Natural killer cell (primary cell): ENCODE measurements around the gene TMEM169. TPM values are rescaled to one million over a fixed set of nuclear protein-coding genes. Genes with fewer than 3 reads are reported as not detected.
A peak's percentile ranks its signal among the peaks of the same experiment; 100 is the strongest.

ENCODE experiments used
- ATAC-seq, 3 donors: fragments of 150-1000 bp in 2 of 3; fragments of 200-7000 bp in 1 of 3; cut with Tn5 transposase; 1 replicate in 1 of 3; 2 replicates in 2 of 3; pipeline ENCODE4 v1.10.0; 2021; ENCODE audit warnings: mild to moderate bottlenecking in 2 of 3, moderate library complexity in 2 of 3
- DNase-seq, 2 donors: peaks; one replicate each; pipeline versions ENCODE4 v3.0.0 to v3.0.0-alpha.2; 2013 to 2021; ENCODE audit warnings: mixed read lengths in 1 of 2
- H3K27ac ChIP-seq: one replicate; pipeline ENCODE4 v1.5.1; 2013; ENCODE audit warnings: mild to moderate bottlenecking, low read length
- H3K27me3 ChIP-seq: one replicate; pipeline ENCODE4 v1.6.1; 2013; ENCODE audit warnings: low read length; ENCODE audit not compliant: control insufficient read depth, insufficient read depth
- H3K36me3 ChIP-seq: one replicate; pipeline ENCODE4 v1.6.1; 2013; ENCODE audit warnings: low read length; ENCODE audit not compliant: control insufficient read depth, insufficient read depth
- H3K4me1 ChIP-seq: one replicate; pipeline ENCODE4 v1.6.1; 2013; ENCODE audit warnings: low read length; ENCODE audit not compliant: control insufficient read depth, insufficient read depth
- H3K4me3 ChIP-seq: one replicate; pipeline ENCODE4 v1.5.1; 2013; ENCODE audit warnings: low read length
- H3K9me3 ChIP-seq: one replicate; pipeline ENCODE4 v1.6.1; 2013; ENCODE audit warnings: low read length; ENCODE audit not compliant: control insufficient read depth, insufficient read depth
- H3K27ac Mint-ChIP-seq, 2 donors: one replicate each; pipeline ENCODE4 v1.8.0; 2022; ENCODE audit warnings: mild to moderate bottlenecking in 2 of 2, mixed read lengths in 2 of 2, moderate library complexity in 1 of 2
- H3K27me3 Mint-ChIP-seq, 2 donors: one replicate each; pipeline ENCODE4 v1.8.0; 2022; ENCODE audit warnings: low read depth in 2 of 2, mixed read lengths in 2 of 2
- H3K36me3 Mint-ChIP-seq: one replicate; pipeline ENCODE4 v1.8.0; 2022; ENCODE audit warnings: mixed read lengths
- H3K4me1 Mint-ChIP-seq, 2 donors: one replicate each; pipeline ENCODE4 v1.8.0; 2022; ENCODE audit warnings: mixed read lengths in 2 of 2
- H3K4me3 Mint-ChIP-seq: one replicate; pipeline ENCODE4 v1.8.0; 2022; ENCODE audit warnings: mild to moderate bottlenecking, moderate library complexity, mixed read lengths
- H3K9me3 Mint-ChIP-seq, 2 donors: one replicate each; pipeline ENCODE4 v1.8.0; 2022; ENCODE audit warnings: mixed read lengths in 2 of 2
- CTCF ChIP-seq: fragments of 200-600 bp; IDR thresholded peaks from one replicate; pipeline ENCODE4 v1.8.0; 2022; ENCODE audit warnings: antibody characterized with exemption
- WGBS: methylation state at CpG from one replicate; pipeline ENCODE4 v1.1.7; 2013; ENCODE audit warnings: missing lambda C conversion rate; ENCODE audit not compliant: insufficient coverage; 5-methylcytosine and 5-hydroxymethylcytosine counted together
- intact Hi-C: fragments of 100-400 bp; cut with micrococcal nuclease; formaldehyde crosslinking; loops from one replicate; pipeline ENCODE4 v1.14.2; 2022
- total RNA-seq, 4 donors: library from RNA; stranded (reverse); fragments of 120-200 nt in 1 of 4; gene quantifications; one replicate each; pipeline versions ENCODE4 v1.2.3 to v1.2.4, GENCODE V29; 2013 to 2022

TMEM169 gene
- total RNA-seq, 3 donors from 2014 or later (not counting 1 experiment from before 2014, with no cell fraction given) = 0.68 to 1.5 (median 0.98) TPM

GRCh38 chr2:216034065-216034464 lies 47.7 kb upstream of the TMEM169 start:
- H3K9me3 ChIP-seq = no peaks in the 10 kb centered on the region
- Mint-ChIP-seq H3K27me3 (no peaks in the 10 kb centered on the region), H3K36me3 (peaks cover under 1% of the 10 kb centered on the region), H3K4me1 (peaks cover 0 to 8% of the 10 kb centered on the region in 2 donors), H3K4me3 (no peak overlapping the region), H3K9me3 (no peaks in the 10 kb centered on the region), H3K27ac (no peak overlapping the region)
- TF ChIP-seq CTCF = peak; percentile 88
- 76% methylated on average over 1 of the region's 1 CpG for WGBS
- no peak overlapping the region for H3K27ac ChIP-seq
- ATAC-seq (peak; percentile 86 to 92 (median 91)), DNase-seq (peak; percentile 68 to 86)
- intact Hi-C loops = loop anchor here (1.0 kb wide), 1 partner anchor 106 kb away; no protein-coding TSS in a partner anchor
- H3K4me1 ChIP-seq = no peaks in the 10 kb centered on the region
- H3K4me3 ChIP-seq = no peak overlapping the region
- no peaks in the 10 kb centered on the region for H3K27me3 ChIP-seq
- H3K36me3 ChIP-seq = peaks cover 17% of the 10 kb centered on the region

GRCh38 chr2:216039918-216040317 lies 41.8 kb upstream of the TMEM169 start:
- WGBS = 91% methylated on average over 3 of the region's 3 CpGs
- intact Hi-C loops = no loop called here
- H3K4me3 ChIP-seq = no peak overlapping the region
- Mint-ChIP-seq H3K27me3 (no peaks in the 10 kb centered on the region), H3K4me1 (no peaks in the 10 kb centered on the region), H3K36me3 (peaks cover 10% of the 10 kb centered on the region), H3K27ac (no peak overlapping the region), H3K9me3 (no peaks in the 10 kb centered on the region), H3K4me3 (no peak overlapping the region)
- DNase-seq = no peak
- H3K27me3 ChIP-seq = no peaks in the 10 kb centered on the region
- H3K36me3 ChIP-seq = peaks cover 42% of the 10 kb centered on the region
- no peaks in the 10 kb centered on the region for H3K9me3 ChIP-seq
- H3K4me1 ChIP-seq = no peaks in the 10 kb centered on the region
- H3K27ac ChIP-seq = no peak overlapping the region
- TF ChIP-seq CTCF = no peak
- no peak for ATAC-seq

- peaks cover 10% of the 10 kb centered on the region for H3K36me3 Mint-ChIP-seq
- Histone ChIP-seq H3K9me3 (no peaks in the 10 kb centered on the region), H3K4me3 (no peak overlapping the region), H3K36me3 (peaks cover 41% of the 10 kb centered on the region), H3K4me1 (no peaks in the 10 kb centered on the region), H3K27me3 (no peaks in the 10 kb centered on the region), H3K27ac (no peak overlapping the region)
- no peaks in the 10 kb centered on the region for H3K9me3 Mint-ChIP-seq
- no peak for TF ChIP-seq CTCF
- no peaks in the 10 kb centered on the region for H3K4me1 Mint-ChIP-seq
- ATAC-seq = no peak
- no peak for DNase-seq
- no peak overlapping the region for H3K4me3 Mint-ChIP-seq
- intact Hi-C loops = no loop called here
- no CpG with 5 or more reads among the region's 2 CpGs for WGBS
- H3K27ac Mint-ChIP-seq = no peak overlapping the region
- H3K27me3 Mint-ChIP-seq = no peaks in the 10 kb centered on the region
Observed at GRCh38 chr2:216041438-216041837, 40.3 kb upstream of the TMEM169 start.

GRCh38 chr2:216043949-216044348 lies 37.8 kb upstream of the TMEM169 start:
- H3K36me3 ChIP-seq = peaks cover 41% of the 10 kb centered on the region
- intact Hi-C loops = no loop called here

More at GRCh38 chr2:216043949-216044348, 37.8 kb upstream of the TMEM169 start:
- Mint-ChIP-seq H3K36me3 (peaks cover 10% of the 10 kb centered on the region), H3K27ac (no peak overlapping the region), H3K4me1 (no peaks in the 10 kb centered on the region), H3K27me3 (no peaks in the 10 kb centered on the region), H3K4me3 (no peak overlapping the region), H3K9me3 (no peaks in the 10 kb centered on the region)
- TF ChIP-seq CTCF = no peak
- no peak overlapping the region for H3K27ac ChIP-seq
- H3K27me3 ChIP-seq = no peaks in the 10 kb centered on the region
- no peak overlapping the region for H3K4me3 ChIP-seq
- DNase-seq = no peak
- WGBS = 98% methylated on average over 4 of the region's 5 CpGs
- H3K4me1 ChIP-seq = no peaks in the 10 kb centered on the region
- no peak for ATAC-seq
- no peaks in the 10 kb centered on the region for H3K9me3 ChIP-seq
